Measurements from ENCODE around the gene SCYGR4.

DNA sequence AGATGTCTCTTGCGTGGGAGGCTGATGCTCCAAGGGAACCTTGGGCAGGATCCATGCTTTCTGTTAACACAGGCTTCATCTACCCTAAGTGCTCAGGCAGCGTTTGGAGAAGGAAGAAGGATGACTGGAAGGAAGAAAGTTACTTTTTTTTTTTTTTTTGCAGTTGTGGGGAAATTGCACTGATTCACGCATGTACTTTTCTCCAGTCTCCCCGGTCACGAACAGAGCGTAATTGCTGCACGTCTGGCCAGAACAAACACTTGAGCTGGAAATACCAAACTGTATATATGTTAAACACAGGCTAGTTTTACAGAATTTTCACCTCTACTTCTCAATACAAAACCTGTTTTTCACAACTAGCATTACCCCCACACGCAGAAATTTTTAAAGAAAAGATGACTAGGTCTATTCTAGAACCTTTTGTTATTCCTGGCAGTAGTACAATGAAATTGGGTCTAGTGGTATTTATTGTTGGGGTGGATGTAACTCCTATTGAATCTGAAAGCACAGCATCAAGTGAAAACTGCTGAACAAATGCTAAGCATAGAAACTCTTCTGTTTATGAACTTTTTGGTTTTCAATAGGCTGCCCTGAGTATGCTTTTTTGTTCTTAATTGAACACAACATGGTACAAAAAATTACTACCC, 40.0 kb downstream of the SCYGR4 start:
- TF ChIP-seq, protein P1, sequence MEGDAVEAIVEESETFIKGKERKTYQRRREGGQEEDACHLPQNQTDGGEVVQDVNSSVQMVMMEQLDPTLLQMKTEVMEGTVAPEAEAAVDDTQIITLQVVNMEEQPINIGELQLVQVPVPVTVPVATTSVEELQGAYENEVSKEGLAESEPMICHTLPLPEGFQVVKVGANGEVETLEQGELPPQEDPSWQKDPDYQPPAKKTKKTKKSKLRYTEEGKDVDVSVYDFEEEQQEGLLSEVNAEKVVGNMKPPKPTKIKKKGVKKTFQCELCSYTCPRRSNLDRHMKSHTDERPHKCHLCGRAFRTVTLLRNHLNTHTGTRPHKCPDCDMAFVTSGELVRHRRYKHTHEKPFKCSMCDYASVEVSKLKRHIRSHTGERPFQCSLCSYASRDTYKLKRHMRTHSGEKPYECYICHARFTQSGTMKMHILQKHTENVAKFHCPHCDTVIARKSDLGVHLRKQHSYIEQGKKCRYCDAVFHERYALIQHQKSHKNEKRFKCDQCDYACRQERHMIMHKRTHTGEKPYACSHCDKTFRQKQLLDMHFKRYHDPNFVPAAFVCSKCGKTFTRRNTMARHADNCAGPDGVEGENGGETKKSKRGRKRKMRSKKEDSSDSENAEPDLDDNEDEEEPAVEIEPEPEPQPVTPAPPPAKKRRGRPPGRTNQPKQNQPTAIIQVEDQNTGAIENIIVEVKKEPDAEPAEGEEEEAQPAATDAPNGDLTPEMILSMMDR (IDR thresholded peaks at IDR 0.05; ENCODE audit: poor library complexity, severe bottlenecking), result no peak
- no peak for TF ChIP-seq POLR2AphosphoS5 (IDR thresholded peaks at IDR 0.05)
- no peak for TF ChIP-seq RAD21 (conservative IDR thresholded peaks at IDR 0.05)
- TF ChIP-seq EZH2 (IDR thresholded peaks at IDR 0.05; ENCODE audit: borderline replicate concordance, insufficient read depth, low read length, poor library complexity, severe bottlenecking), result no peak
- no peak for TF ChIP-seq EP300 (conservative IDR thresholded peaks at IDR 0.05; ENCODE audit: poor library complexity, severe bottlenecking)
- TF ChIP-seq MXI1 (conservative IDR thresholded peaks at IDR 0.05; ENCODE audit: poor library complexity, severe bottlenecking), result no peak
- no peak for TF ChIP-seq TAF1 (IDR thresholded peaks at IDR 0.05; ENCODE audit: low read depth)
- no peak for TF ChIP-seq REST (IDR thresholded peaks at IDR 0.05; ENCODE audit: borderline replicate concordance)
- no peak for TF ChIP-seq SMC3 (conservative IDR thresholded peaks at IDR 0.05; ENCODE audit: poor library complexity)
